Measurements from ENCODE around the gene NGRN. TPM values are rescaled to one million over a fixed set of nuclear protein-coding genes. Genes with fewer than 3 reads are reported as not detected.
"Not testable (repeated sequence)": the region's sequence is repeated elsewhere in the genome, so short reads cannot be mapped to it uniquely, and the experiment has no call there.

Gene NGRN
- total RNA-seq, 3 donors from 2014 or later: 41.7 to 111 (median 54.1) TPM

DNA sequence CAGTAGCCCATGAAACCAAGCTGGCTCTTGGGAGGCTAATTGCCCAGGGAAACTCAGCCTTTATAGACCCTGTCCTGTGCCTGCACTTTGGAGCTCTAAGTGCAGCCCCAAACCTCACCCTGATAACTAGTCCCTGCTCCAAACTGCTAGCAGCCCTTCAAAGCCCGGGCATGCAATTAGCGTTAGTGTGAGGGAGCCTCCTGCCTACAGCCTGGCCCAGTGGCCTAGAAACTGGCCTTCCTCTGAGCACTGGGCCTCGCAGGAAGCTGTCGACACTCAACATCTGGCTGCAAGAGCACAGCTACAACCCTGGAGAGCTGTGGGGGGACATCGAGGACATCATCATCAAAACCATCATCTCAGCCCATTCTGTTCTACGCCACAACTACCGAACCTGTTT, 7.7 kb upstream of the NGRN start:
- Histone ChIP-seq H3K9me3 (no peaks in the 10 kb centered on the region), H3K4me3 (no peak overlapping the region), H3K4me1 (ENCODE audit: low read depth) (no peaks in the 10 kb centered on the region), H3K36me3 (ENCODE audit: low read depth) (no peaks in the 10 kb centered on the region)
- intact Hi-C loops (cut with DNase I, micrococcal nuclease): no loop called here
- ATAC-seq (no peak), DNase-seq (peak in 1 of 3 donors; percentile 7)
- TF ChIP-seq CTCF (IDR thresholded peaks at IDR 0.05): no peak

DNA sequence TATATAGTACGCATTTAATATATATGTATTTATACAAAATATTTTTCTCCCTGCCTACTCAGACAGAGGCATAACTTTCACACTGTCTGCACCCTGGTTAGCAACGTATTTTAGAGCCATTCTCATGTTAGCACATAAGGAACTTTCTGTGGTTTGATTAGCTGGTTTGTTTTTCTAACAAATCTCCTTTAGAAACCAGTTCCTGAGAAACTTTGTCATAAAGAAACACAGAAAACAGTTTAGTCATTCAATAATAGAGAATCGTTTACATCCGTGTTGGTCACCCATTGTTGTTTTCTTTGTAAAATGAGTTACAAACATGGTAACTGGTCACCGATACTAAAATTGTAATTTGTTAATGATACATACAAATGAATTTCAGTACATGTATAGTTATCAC, 5.9 kb upstream of the NGRN start:
- Histone ChIP-seq H3K4me3 (no peak overlapping the region), H3K36me3 (ENCODE audit: low read depth) (no peaks in the 10 kb centered on the region), H3K9me3 (no peaks in the 10 kb centered on the region), H3K4me1 (ENCODE audit: low read depth) (peaks cover 4% of the 10 kb centered on the region)
- intact Hi-C loops (cut with DNase I, micrococcal nuclease): no loop called here
- no peak for TF ChIP-seq CTCF (IDR thresholded peaks at IDR 0.05)
- DNase-seq (no peak), ATAC-seq (no peak)

DNA sequence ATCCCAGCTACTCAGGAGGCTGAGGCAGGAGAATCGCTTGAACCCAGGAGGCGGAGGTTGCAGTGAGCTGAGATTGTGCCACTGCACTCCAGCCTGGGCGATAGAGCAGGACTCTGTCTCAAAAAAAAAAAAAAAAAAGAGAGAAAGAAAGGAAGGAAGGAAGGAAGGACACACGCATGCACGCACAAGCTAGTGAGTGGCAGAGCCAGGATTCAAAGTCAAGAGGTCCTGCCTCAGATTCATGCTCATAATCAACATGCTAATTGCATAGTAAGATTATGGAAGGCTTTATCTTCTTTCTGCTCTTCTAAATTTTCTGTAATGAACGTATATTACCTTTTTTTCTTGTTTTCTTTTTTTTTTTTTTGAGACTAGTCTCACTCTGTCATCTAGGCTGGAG, 4.7 kb upstream of the NGRN start:
- H3K4me3 ChIP-seq; intact Hi-C loops (cut with DNase I, micrococcal nuclease); H3K9me3 ChIP-seq; ATAC-seq; H3K36me3 ChIP-seq (ENCODE audit: low read depth); H3K4me1 ChIP-seq (ENCODE audit: low read depth); DNase-seq: not testable (repeated sequence)

DNA sequence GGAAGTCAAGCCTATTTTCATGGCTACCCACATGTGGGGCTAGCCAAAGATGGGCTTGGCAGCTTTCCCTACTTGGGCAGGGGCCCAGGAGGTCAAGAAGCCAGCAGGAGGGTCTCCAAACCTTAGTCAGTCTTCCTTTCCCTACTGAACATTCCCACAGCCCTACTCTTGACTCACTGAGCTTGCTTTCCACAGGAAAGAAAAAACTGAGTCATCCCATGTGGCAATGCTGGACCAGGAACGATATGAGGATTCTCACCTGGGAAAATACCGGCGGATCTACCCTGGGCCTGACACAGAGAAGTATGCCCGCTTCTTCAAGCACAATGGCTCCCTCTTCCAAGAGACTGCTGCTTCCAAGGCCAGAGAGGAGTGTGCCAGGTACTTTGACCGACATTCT, 3.7 kb upstream of the NGRN start:
- DNase-seq (peak in 1 of 3 donors; percentile 25), ATAC-seq (peak; percentile 0)
- H3K36me3 ChIP-seq (ENCODE audit: low read depth): no peaks in the 10 kb centered on the region
- intact Hi-C loops (cut with DNase I, micrococcal nuclease): no loop called here
- H3K4me1 ChIP-seq (ENCODE audit: low read depth): peaks cover 8% of the 10 kb centered on the region
- H3K9me3 ChIP-seq: no peaks in the 10 kb centered on the region
- H3K4me3 ChIP-seq: no peak overlapping the region
- TF ChIP-seq CTCF (IDR thresholded peaks at IDR 0.05): no peak

- Histone ChIP-seq H3K9me3 (no peaks in the 10 kb centered on the region), H3K4me1 (ENCODE audit: low read depth) (peaks cover 14% of the 10 kb centered on the region), H3K4me3 (no peak overlapping the region), H3K36me3 (ENCODE audit: low read depth) (no peaks in the 10 kb centered on the region)
- TF ChIP-seq CTCF (IDR thresholded peaks at IDR 0.05): no peak
- ATAC-seq (no peak), DNase-seq (peak in 1 of 3 donors; percentile 35)
- intact Hi-C loops (cut with DNase I, micrococcal nuclease): no loop called here
These were observed 3.0 kb upstream of the NGRN start for GRCh38 chr15:90262426-90262825.

- ATAC-seq: peak; percentile 78
- peak in 2 of 3 donors; percentile 68 to 70 for DNase-seq
- Histone ChIP-seq H3K4me1 (ENCODE audit: low read depth) (peaks cover 29% of the 10 kb centered on the region), H3K9me3 (no peaks in the 10 kb centered on the region), H3K4me3 (no peak overlapping the region), H3K36me3 (ENCODE audit: low read depth) (no peaks in the 10 kb centered on the region)
- no peak for TF ChIP-seq CTCF (IDR thresholded peaks at IDR 0.05)
- intact Hi-C loops (cut with DNase I, micrococcal nuclease): no loop called here
These were observed 801 bp upstream of the NGRN start for GRCh38 chr15:90264671-90265070.

All from mucosa of descending colon (tissue), 3 donors.